GM10266 (cell line): Measurements from ENCODE around the gene S100A8.

Experiments used
- DNase-seq: peaks from one replicate; pipeline ENCODE4 v3.0.0; 2012; ENCODE audit errors: extremely low spot score
- CTCF ChIP-seq: IDR thresholded peaks from 2 replicates; pipeline ENCODE4 v1.5.1; 2012; ENCODE audit warnings: mild to moderate bottlenecking, low read depth; ENCODE audit not compliant: control insufficient read depth, insufficient read depth; ENCODE audit errors: missing control alignments

Gene S100A8

GRCh38 chr1:153404768-153405167, 13.9 kb upstream of the S100A8 start:
- TF ChIP-seq CTCF: peak; percentile 46
- peak; percentile 44 for DNase-seq

GRCh38 chr1:153404086-153404635, 13.3 kb upstream of the S100A8 start:
- TF ChIP-seq CTCF: no peak
- no peak for DNase-seq

- no peak for DNase-seq
- no peak for TF ChIP-seq CTCF
Measured at GRCh38 chr1:153403421-153404085, 12.7 kb upstream of the S100A8 start.

GRCh38 chr1:153402226-153402625, 11.4 kb upstream of the S100A8 start:
- no peak for DNase-seq
- no peak for TF ChIP-seq CTCF

GRCh38 chr1:153401461-153401860, 10.6 kb upstream of the S100A8 start:
- no peak for TF ChIP-seq CTCF
- no peak for DNase-seq

- TF ChIP-seq CTCF: no peak
- DNase-seq: no peak
Measured at GRCh38 chr1:153400244-153400643, 9.4 kb upstream of the S100A8 start.

- TF ChIP-seq CTCF: no peak
- no peak for DNase-seq
Measured at GRCh38 chr1:153399401-153400055, 8.7 kb upstream of the S100A8 start.
